Activated CD4-positive, alpha-beta T cell treated with anti-CD3 and anti-CD28 coated beads, Interleukin-2, Interleukin-4, amounts not matched to agents 100 ng/mL and 50 ng/mL, durations not matched to agents 16 hours and 8 hours (primary cell): Measurements from ENCODE around the gene PASK.

Experiments
- DNase-seq: peaks from one replicate; pipeline ENCODE4 v3.0.0-alpha.2; 2020; ENCODE audit warnings: low spot score

The PASK gene

DNA sequence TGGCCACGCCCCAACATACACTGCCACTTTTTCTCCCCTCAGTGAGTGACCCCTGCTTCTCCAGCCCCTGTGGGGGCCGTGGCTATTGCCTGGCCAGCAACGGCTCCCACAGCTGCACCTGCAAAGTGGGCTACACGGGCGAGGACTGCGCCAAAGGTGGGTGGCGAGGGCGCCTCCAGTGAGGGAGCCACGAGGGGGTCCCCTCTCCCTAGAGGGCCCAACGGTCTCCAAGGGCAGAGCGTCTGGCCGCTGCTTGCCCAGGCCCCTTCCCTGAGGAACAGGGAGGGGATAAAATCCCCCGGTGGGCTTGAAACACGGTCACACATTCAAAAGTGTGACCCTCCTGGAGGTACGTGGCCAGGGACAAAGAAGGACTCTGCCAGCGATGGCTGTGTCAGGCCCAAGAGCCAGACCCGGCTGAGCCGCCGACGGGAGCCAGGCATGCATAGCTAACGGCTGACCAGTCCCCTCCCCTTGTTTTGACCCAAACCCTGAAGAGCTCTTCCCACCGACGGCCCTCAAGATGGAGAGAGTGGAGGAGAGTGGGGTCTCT is 84.4 kb downstream of the PASK start:
- DNase-seq = no peak

DNA sequence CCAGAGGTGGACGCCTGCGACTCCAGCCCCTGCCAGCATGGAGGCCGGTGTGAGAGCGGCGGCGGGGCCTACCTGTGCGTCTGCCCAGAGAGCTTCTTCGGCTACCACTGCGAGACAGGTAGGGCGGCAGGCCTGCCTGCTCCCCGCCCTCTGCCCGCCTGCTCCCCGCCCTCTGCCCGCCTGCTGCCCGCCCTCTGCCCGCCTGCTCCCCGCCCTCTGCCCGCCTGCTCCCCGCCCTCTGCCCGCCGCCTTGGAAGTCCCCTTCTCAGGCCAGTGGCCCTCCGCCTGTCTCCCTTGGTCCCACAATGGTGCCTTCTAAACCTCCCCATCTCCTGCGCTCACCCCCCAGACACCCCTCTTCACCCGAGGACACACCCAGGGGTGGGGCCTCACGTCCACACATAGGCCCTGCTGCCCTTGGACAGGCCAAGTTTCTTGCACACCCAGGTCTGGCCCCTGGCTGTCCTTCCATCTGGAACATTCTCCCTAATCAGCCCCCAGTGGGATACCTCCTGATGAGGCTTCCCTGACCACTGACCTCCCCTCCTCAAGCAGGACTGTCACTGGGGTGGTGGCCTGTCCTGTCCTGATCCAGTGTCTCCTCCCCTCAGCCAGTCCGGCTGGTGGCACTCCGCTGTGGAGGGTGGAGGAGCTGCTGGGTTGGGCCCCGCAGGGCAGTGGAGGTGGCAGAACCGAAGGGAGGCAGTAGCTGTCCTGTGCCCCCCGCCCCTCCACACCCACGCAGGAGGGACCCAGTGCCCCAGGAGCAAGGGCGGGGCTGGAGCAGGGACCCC is 85.1 kb downstream of the PASK start:
- peak; percentile 33 for DNase-seq

DNA sequence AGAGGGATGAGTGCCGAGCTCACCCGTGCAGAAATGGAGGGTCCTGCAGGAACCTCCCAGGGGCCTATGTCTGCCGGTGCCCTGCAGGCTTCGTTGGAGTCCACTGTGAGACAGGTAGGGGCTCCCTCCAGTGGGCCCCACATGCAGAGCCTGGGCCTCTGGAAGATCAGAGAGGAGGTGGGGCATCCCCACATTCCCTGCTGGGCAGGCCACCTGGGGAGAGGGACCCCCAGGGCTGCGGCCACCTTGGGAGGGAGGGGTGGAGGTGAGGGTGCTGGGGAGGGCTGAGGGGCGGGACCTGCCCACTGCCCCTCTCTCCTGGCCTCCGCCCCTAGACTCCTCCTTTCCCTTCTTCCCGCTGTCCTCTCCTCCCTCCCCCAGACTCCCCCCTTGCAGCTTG is 85.7 kb downstream of the PASK start:
- DNase-seq = no peak

DNA sequence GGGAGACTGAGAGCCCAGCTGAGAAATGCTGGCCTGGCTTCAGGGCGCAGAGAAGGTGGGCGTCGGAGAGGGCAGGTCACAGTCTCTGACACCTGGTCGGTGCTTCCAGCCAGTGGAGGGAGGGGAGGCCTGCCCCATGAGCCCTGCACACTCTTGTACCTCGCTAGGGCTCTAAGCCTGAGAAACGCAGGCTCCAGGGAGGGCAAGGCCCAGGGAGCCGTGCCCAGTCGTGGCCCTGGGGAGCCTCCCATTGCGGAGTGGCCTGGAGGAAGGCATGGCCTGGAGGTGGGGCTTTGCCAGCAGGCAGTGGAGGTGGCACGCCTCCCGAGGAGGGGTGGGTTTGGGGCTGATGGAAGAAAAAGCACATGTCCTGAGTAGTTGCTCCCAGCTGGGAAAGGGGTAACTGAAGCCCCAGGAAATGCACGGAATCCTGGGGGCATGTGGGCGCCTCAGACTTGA is 86.2 kb downstream of the PASK start:
- DNase-seq = no peak

DNA sequence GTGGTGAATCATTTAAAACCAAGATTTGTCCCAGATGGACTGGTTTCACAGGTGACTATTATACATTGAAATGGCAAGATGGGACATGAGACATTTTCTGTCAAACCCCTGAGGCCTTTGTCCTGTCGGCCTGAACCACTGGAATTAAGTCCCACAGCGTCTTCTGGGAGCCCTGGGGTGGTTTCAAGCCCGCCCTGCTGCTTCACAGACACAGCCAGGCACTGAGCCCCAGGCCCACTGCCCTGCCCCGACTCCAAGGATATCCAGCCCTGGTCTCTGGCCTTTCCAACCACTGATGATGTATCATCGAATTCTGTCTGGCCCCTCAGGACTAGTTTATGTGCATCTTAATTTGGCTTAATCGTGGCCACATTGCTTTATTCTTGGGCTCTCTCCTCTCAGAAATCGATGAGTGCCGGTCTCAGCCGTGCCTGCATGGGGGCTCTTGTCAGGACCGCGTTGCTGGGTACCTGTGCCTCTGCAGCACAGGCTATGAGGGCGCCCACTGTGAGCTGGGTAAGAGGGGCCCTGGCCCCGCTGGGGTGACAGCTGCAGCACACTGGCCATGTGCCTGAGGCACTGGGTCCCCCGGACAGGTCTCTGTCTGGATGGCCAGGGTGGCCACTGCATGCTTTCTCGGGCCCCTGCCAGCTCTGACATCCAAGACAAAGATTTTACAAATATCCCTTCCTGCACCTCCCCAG is 86.7 kb downstream of the PASK start:
- DNase-seq = no peak

DNA sequence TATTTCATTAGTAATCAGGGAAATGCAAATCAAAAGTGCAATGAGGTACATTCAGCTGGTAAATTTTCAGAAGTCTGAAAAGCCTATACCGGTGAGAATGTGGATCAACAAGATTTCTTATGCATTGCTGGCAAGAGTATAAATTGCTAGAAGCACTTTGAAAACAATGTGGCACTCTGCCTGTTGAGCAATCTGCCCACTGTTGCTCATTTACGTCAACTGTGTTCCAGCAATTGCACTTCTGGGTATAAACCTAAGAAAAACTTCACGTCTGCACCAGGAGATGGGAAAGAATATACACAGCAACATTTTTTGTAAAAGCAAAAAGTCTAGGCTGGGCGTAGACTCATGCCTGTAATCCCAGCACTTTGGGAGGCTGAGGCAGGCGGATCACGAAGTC is 88.0 kb downstream of the PASK start:
- no peak for DNase-seq
